Measurements from ENCODE around the gene NELFCD. TPM values are rescaled to one million over a fixed set of nuclear protein-coding genes. Genes with fewer than 3 reads are reported as not detected.

The NELFCD gene
- total RNA-seq, 1 donor, result 37.2 TPM

GRCh38 chr20:59017493-59018231 lies 36.6 kb downstream of the NELFCD start:
- no peaks in the 10 kb centered on the region for H3K9me3 ChIP-seq (ENCODE audit: low read depth, low read length)
- H3K4me1 ChIP-seq (ENCODE audit: insufficient read depth, low read length), result peaks cover 30% of the 10 kb centered on the region
- no peak overlapping the region for H3K4me3 ChIP-seq (ENCODE audit: low read length)
- H3K27me3 ChIP-seq (ENCODE audit: insufficient read depth, low read length), result no peaks in the 10 kb centered on the region

- peaks cover 26% of the 10 kb centered on the region for H3K4me1 ChIP-seq (ENCODE audit: insufficient read depth, low read length)
Observed at GRCh38 chr20:59018817-59019216, 37.8 kb downstream of the NELFCD start.

GRCh38 chr20:59019217-59019616 lies 38.2 kb downstream of the NELFCD start, which contains the start of gene TUBB1:
Gene TUBB1, plus strand, starts transcription at chr20:59019429. Its CDS starts 94 bp downstream, at chr20:59019523.
- H3K9me3 ChIP-seq (ENCODE audit: low read depth, low read length), result no peaks in the 10 kb centered on the region
- no peaks in the 10 kb centered on the region for H3K27me3 ChIP-seq (ENCODE audit: insufficient read depth, low read length)
- H3K4me3 ChIP-seq (ENCODE audit: low read length), result no peak within 1 kb of the TSS
- H3K4me1 ChIP-seq (ENCODE audit: insufficient read depth, low read length), result peaks cover 22% of the 10 kb centered on the region

More at GRCh38 chr20:59018817-59019216, 37.8 kb downstream of the NELFCD start:
- Histone ChIP-seq H3K27me3 (ENCODE audit: insufficient read depth, low read length) (no peaks in the 10 kb centered on the region), H3K4me3 (ENCODE audit: low read length) (no peak overlapping the region), H3K9me3 (ENCODE audit: low read depth, low read length) (no peaks in the 10 kb centered on the region)

GRCh38 chr20:59020938-59021551 lies 40.0 kb downstream of the NELFCD start:
- Histone ChIP-seq H3K27me3 (ENCODE audit: insufficient read depth, low read length) (no peaks in the 10 kb centered on the region), H3K4me1 (ENCODE audit: insufficient read depth, low read length) (peaks cover 14% of the 10 kb centered on the region)

GRCh38 chr20:59022754-59023153 lies 41.7 kb downstream of the NELFCD start:
- Histone ChIP-seq H3K4me1 (ENCODE audit: insufficient read depth, low read length) (peaks cover 4% of the 10 kb centered on the region), H3K9me3 (ENCODE audit: low read depth, low read length) (no peaks in the 10 kb centered on the region), H3K4me3 (ENCODE audit: low read length) (no peak overlapping the region), H3K27me3 (ENCODE audit: insufficient read depth, low read length) (no peaks in the 10 kb centered on the region)

More at GRCh38 chr20:59020938-59021551, 40.0 kb downstream of the NELFCD start:
- Histone ChIP-seq H3K4me3 (ENCODE audit: low read length) (no peak overlapping the region), H3K9me3 (ENCODE audit: low read depth, low read length) (no peaks in the 10 kb centered on the region)

GRCh38 chr20:59023616-59024015 lies 42.6 kb downstream of the NELFCD start:
- no peaks in the 10 kb centered on the region for H3K27me3 ChIP-seq (ENCODE audit: insufficient read depth, low read length)
- no peaks in the 10 kb centered on the region for H3K9me3 ChIP-seq (ENCODE audit: low read depth, low read length)
- H3K4me1 ChIP-seq (ENCODE audit: insufficient read depth, low read length), result peaks cover 6% of the 10 kb centered on the region
- H3K4me3 ChIP-seq (ENCODE audit: low read length), result no peak overlapping the region

- Histone ChIP-seq H3K27me3 (ENCODE audit: insufficient read depth, low read length) (no peaks in the 10 kb centered on the region), H3K9me3 (ENCODE audit: low read depth, low read length) (no peaks in the 10 kb centered on the region), H3K4me3 (ENCODE audit: low read length) (no peak overlapping the region), H3K4me1 (ENCODE audit: insufficient read depth, low read length) (peaks cover 12% of the 10 kb centered on the region)
Observed at GRCh38 chr20:59024111-59024530, 43.1 kb downstream of the NELFCD start.

GRCh38 chr20:59025086-59025485 lies 44.0 kb downstream of the NELFCD start:
- Histone ChIP-seq H3K27me3 (ENCODE audit: insufficient read depth, low read length) (no peaks in the 10 kb centered on the region), H3K4me3 (ENCODE audit: low read length) (no peak overlapping the region), H3K4me1 (ENCODE audit: insufficient read depth, low read length) (peaks cover 19% of the 10 kb centered on the region), H3K9me3 (ENCODE audit: low read depth, low read length) (no peaks in the 10 kb centered on the region)

- Histone ChIP-seq H3K4me3 (ENCODE audit: low read length) (no peak overlapping the region), H3K4me1 (ENCODE audit: insufficient read depth, low read length) (peaks cover 19% of the 10 kb centered on the region), H3K27me3 (ENCODE audit: insufficient read depth, low read length) (no peaks in the 10 kb centered on the region), H3K9me3 (ENCODE audit: low read depth, low read length) (no peaks in the 10 kb centered on the region)
Observed at GRCh38 chr20:59025511-59025910, 44.5 kb downstream of the NELFCD start.

GRCh38 chr20:59026904-59027740 lies 46.1 kb downstream of the NELFCD start:
- H3K4me1 ChIP-seq (ENCODE audit: insufficient read depth, low read length), result peaks cover 30% of the 10 kb centered on the region
- H3K9me3 ChIP-seq (ENCODE audit: low read depth, low read length), result no peaks in the 10 kb centered on the region
- H3K4me3 ChIP-seq (ENCODE audit: low read length), result no peak overlapping the region
- no peaks in the 10 kb centered on the region for H3K27me3 ChIP-seq (ENCODE audit: insufficient read depth, low read length)

GRCh38 chr20:59027741-59028320 lies 46.8 kb downstream of the NELFCD start:
- Histone ChIP-seq H3K4me1 (ENCODE audit: insufficient read depth, low read length) (peaks cover 34% of the 10 kb centered on the region), H3K4me3 (ENCODE audit: low read length) (no peak overlapping the region), H3K9me3 (ENCODE audit: low read depth, low read length) (no peaks in the 10 kb centered on the region), H3K27me3 (ENCODE audit: insufficient read depth, low read length) (no peaks in the 10 kb centered on the region)

GRCh38 chr20:59028812-59029211 lies 47.8 kb downstream of the NELFCD start:
- Histone ChIP-seq H3K27me3 (ENCODE audit: insufficient read depth, low read length) (no peaks in the 10 kb centered on the region), H3K4me1 (ENCODE audit: insufficient read depth, low read length) (peaks cover 35% of the 10 kb centered on the region), H3K9me3 (ENCODE audit: low read depth, low read length) (no peaks in the 10 kb centered on the region), H3K4me3 (ENCODE audit: low read length) (no peak overlapping the region)

GRCh38 chr20:59030911-59031563 lies 50.0 kb downstream of the NELFCD start:
- peaks cover 35% of the 10 kb centered on the region for H3K4me1 ChIP-seq (ENCODE audit: insufficient read depth, low read length)
- no peaks in the 10 kb centered on the region for H3K9me3 ChIP-seq (ENCODE audit: low read depth, low read length)
- peak overlapping the region; percentile 65 for H3K4me3 ChIP-seq (ENCODE audit: low read length)
- H3K27me3 ChIP-seq (ENCODE audit: insufficient read depth, low read length), result no peaks in the 10 kb centered on the region

- Histone ChIP-seq H3K4me3 (ENCODE audit: low read length) (peak overlapping the region; percentile 65), H3K4me1 (ENCODE audit: insufficient read depth, low read length) (peaks cover 35% of the 10 kb centered on the region), H3K9me3 (ENCODE audit: low read depth, low read length) (no peaks in the 10 kb centered on the region), H3K27me3 (ENCODE audit: insufficient read depth, low read length) (no peaks in the 10 kb centered on the region)
Observed at GRCh38 chr20:59031564-59032022, 50.5 kb downstream of the NELFCD start.
